Measurements from ENCODE around the gene HYLS1.

- TF ChIP-seq CTCF (IDR thresholded peaks at IDR 0.05; ENCODE audit: borderline replicate concordance, extremely low read depth, low read length, poor library complexity, severe bottlenecking) (no peak), EZH2 (IDR thresholded peaks at IDR 0.05; ENCODE audit: borderline replicate concordance, low read depth, low read length, severe bottlenecking) (peak; percentile 24)
These were observed 22.9 kb downstream of the HYLS1 start for GRCh38 chr11:125910226-125910849.
